Heart left ventricle (tissue), 16 donors: ENCODE measurements around the gene B4GALNT4. TPM values are rescaled to one million over a fixed set of nuclear protein-coding genes. Genes with fewer than 3 reads are reported as not detected.
A peak's percentile ranks its signal among the peaks of the same experiment; 100 is the strongest.

ENCODE experiments used
- ATAC-seq, 4 donors: fragments of 200-7000 bp; cut with Tn5 transposase; one replicate each; pipeline ENCODE4 v1.9.1; 2020 to 2022; ENCODE audit warnings: moderate library complexity in 4 of 4, mild to moderate bottlenecking in 3 of 4, moderate number of reproducible peaks in 1 of 4
- DNase-seq, 5 donors: peaks; one replicate each; pipeline ENCODE4 v3.0.0-alpha.2; 2020
- H3K27ac ChIP-seq, 12 donors: fragments of 200-600 bp; sonication (generic) in 4 of 12; one replicate each; pipeline versions ENCODE4 v1.5.0 to v1.8.0; 2016 to 2022; ENCODE audit warnings: mild to moderate bottlenecking in 2 of 12
- H3K27me3 ChIP-seq, 9 donors: fragments of 200-600 bp; sonication (generic) in 2 of 9; one replicate each; pipeline versions ENCODE4 v1.5.1 to v1.8.0; 2016 to 2022; ENCODE audit warnings: mild to moderate bottlenecking in 3 of 9
- H3K36me3 ChIP-seq, 9 donors: fragments of 200-600 bp; sonication (generic) in 2 of 9; one replicate each; pipeline versions ENCODE4 v1.5.0 to v1.8.0; 2018 to 2022; ENCODE audit warnings: mild to moderate bottlenecking in 2 of 9
- H3K4me1 ChIP-seq, 12 donors: fragments of 200-600 bp; sonication (generic) in 4 of 12; one replicate each; pipeline versions ENCODE4 v1.5.0 to v1.8.0; 2016 to 2022; ENCODE audit warnings: mild to moderate bottlenecking in 3 of 12
- H3K4me3 ChIP-seq, 12 donors: fragments of 200-600 bp; sonication (generic) in 4 of 12; one replicate each; pipeline versions ENCODE4 v1.5.0 to v1.8.0; 2017 to 2022; ENCODE audit warnings: mild to moderate bottlenecking in 9 of 12, moderate library complexity in 4 of 12
- H3K9me3 ChIP-seq, 12 donors: fragments of 200-600 bp; sonication (generic) in 4 of 12; one replicate each; pipeline versions ENCODE4 v1.5.0 to v1.8.0; 2016 to 2022; ENCODE audit warnings: mild to moderate bottlenecking in 1 of 12
- CTCF ChIP-seq, 12 donors: fragments of 200-600 bp; sonication (generic) in 4 of 12; IDR thresholded peaks; one replicate each; pipeline versions ENCODE4 v1.5.0 to v1.8.0; 2018 to 2022; ENCODE audit warnings: antibody characterized with exemption in 12 of 12, mild to moderate bottlenecking in 5 of 12
- POLR2A ChIP-seq, 2 donors: fragments of 450-650 bp; IDR thresholded peaks; one replicate each; pipeline ENCODE4 v1.6.1; 2017; ENCODE audit warnings: antibody characterized with exemption in 2 of 2, mild to moderate bottlenecking in 2 of 2, moderate library complexity in 2 of 2
- WGBS, 4 donors: extraction: QIAGEN DNeasy Blood & Tissue Kit in 2 of 4; methylation state at CpG; one replicate each; pipeline versions ENCODE4 v1.1.5 to v1.1.7; 2013 to 2018; 5-methylcytosine and 5-hydroxymethylcytosine counted together
- intact Hi-C, 10 donors: fragments of 100-400 bp; cut with DNase I; formaldehyde crosslinking; loops; one replicate each; pipeline versions ENCODE4 v1.11.1 to v1.14.2; 2022
- polyA plus RNA-seq, 2 donors: library from polyadenylated mRNA; stranded (reverse); fragments of 200-250 nt; gene quantifications; one replicate each; pipeline ENCODE4 v1.2.3, GENCODE V29; 2013
- total RNA-seq, 9 donors: library from RNA; depleted of rRNA in 2 of 9; stranded (reverse); fragments of >200 nt in 2 of 9; fragmentation: NEBNext Ultra II Directional in 3 of 9; extraction: Animal tissue kit (Norgen Biotek cat#: 25700) in 3 of 9; gene quantifications; one replicate each; pipeline versions ENCODE4 v1.1.0 to v1.2.4, GENCODE V29; 2016 to 2023
- donor health status: ischemic (EF 13 %, LVEDD 7.1; RV severe dilation, severe dysfunction).
- donor health status: healthy with polysubstance abuse.
- donor health status: DM: no; HTN: yes; CAD: no.
- donor health status: DM: no; HTN: no; CAD: no.
- donor health status: ischemic (EF 25% LVEDD 6.9; RV normal size, moderate dysfunction).
- donor health status: ischemic (EF 25% LVEDD 5.7; RV mildly dilated, moderate dysfunction).
- donor health status: healthy.
- donor health status: DM: yes; HTN: yes; CAD: no.
- donor health status: ischemic (EF 35%, LVEDD 5.7; RV mildly dilated, moderate dysfunction).
- donor health status: nonischemic (EF 11% LVEDD 7.7; RV severe dilation, severe dysfunction).
- donor health status: DM: yes; HTN: yes; CAD: no.
- donor health status: PGD.
- donor health status: ischemic (EF 29% LVEDD 5.4; RV normal size, mild dysfunction).
- donor health status: nonischemic (EF 23%, LVEDD 6.1; RV moderate dilation, normal function).

Gene B4GALNT4
- total and polyA plus RNA-seq, 11 donors: 0.28 to 1.9 (median 0.68) TPM; not detected in 2

DNA sequence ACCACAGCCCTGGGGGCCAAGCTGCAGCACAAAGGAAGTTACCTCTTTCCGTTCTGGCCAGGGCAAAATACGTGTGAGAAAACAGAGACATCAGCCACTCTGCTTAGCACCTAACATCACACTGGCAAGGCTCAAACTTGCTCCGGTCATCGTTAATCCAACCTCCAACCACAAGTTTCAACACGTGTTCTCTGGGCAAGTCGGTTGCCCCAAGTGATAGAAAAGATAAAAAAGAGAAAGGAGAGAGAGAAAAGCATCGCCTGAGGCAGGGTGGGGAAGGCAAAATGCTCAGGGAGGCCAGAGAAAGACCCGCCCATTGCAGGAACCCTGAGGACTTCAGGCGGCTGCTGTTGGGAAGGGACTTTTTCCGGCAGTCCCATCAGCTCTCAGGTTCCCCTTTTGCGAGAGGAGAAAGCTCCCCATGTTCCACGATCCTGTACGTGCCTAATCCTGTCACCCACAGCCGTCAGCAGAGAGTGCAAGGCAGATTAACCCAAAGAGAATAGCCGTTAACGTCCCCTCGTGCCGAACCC lies 18.5 kb upstream of the B4GALNT4 start:
- Histone ChIP-seq H3K4me1 (peaks cover 7 to 47% (median 30%) of the 10 kb centered on the region in 12 donors), H3K4me3 (no peak overlapping the region), H3K36me3 (no peaks in the 10 kb centered on the region), H3K27me3 (no peaks in the 10 kb centered on the region), H3K9me3 (no peaks in the 10 kb centered on the region), H3K27ac (peak overlapping the region in 1 of 12 donors; percentile 59)
- 65 to 83% (median 77%) methylated on average over 18 of the region's 18 CpGs for WGBS, 4 donors
- intact Hi-C loops: loop anchor here in 3 of 10 donors (5.0 to 10.0 kb wide), 4 partner anchors 33 to 454 kb away; partner anchors contain the start of genes IFITM1 (in 1 of the 3), IFITM2 (in 1 of the 3), PIDD1 (in 1 of the 3) and RPLP2 (in 1 of the 3)
- ATAC-seq: no peak
- TF ChIP-seq POLR2A (IDR thresholded peaks at IDR 0.05) (no peak), CTCF (IDR thresholded peaks at IDR 0.05) (no peak)
- DNase-seq: peak in 1 of 5 donors; percentile 34

DNA sequence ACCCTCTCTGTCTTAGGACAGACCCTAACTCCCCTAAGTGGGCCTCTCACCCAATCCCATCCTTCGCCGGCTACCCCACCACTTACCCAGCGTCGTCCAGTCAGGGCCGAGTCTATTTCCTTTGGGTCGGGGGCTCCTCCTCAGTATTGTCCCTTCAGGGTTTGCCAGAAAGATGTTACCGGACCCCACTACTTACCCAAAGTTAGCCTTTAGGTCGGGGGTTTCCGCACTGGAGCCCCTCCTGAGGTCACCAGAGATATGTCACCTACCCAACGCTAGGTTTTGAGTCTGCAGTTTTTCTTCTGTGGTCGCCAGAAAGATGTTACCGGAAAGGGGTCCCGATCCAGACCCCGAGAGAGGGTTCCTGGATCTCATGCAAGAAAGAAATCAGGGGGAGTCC lies 17.9 kb upstream of the B4GALNT4 start:
- H3K27me3 ChIP-seq: no peaks in the 10 kb centered on the region
- 94 to 98% (median 97%) methylated on average over 14 of the region's 14 CpGs for WGBS, 4 donors
- peaks cover 7 to 48% (median 30%) of the 10 kb centered on the region in 12 donors for H3K4me1 ChIP-seq
- no peak for TF ChIP-seq POLR2A (IDR thresholded peaks at IDR 0.05)
- no peak for TF ChIP-seq CTCF (IDR thresholded peaks at IDR 0.05)
- H3K9me3 ChIP-seq: no peaks in the 10 kb centered on the region
- H3K27ac ChIP-seq: peak overlapping the region in 1 of 12 donors; percentile 59
- intact Hi-C loops: loop anchor here in 3 of 10 donors (5.0 to 10.0 kb wide), 4 partner anchors 34 to 453 kb away; partner anchors contain the start of genes IFITM1 (in 1 of the 3), IFITM2 (in 1 of the 3), PIDD1 (in 1 of the 3) and RPLP2 (in 1 of the 3)
- ATAC-seq (no peak), DNase-seq (peak in 1 of 5 donors; percentile 33)
- no peaks in the 10 kb centered on the region for H3K36me3 ChIP-seq
- H3K4me3 ChIP-seq: no peak overlapping the region

GRCh38 chr11:352456-353031 lies 16.8 kb upstream of the B4GALNT4 start:
- no peaks in the 10 kb centered on the region for H3K36me3 ChIP-seq
- 90 to 93% (median 92%) methylated on average over 12 of the region's 12 CpGs for WGBS, 4 donors
- no peak for TF ChIP-seq CTCF (IDR thresholded peaks at IDR 0.05)
- TF ChIP-seq POLR2A (IDR thresholded peaks at IDR 0.05): no peak
- H3K27me3 ChIP-seq: no peaks in the 10 kb centered on the region
- peak overlapping the region; percentile 95 to 100 (median 99) for H3K27ac ChIP-seq
- no peaks in the 10 kb centered on the region for H3K9me3 ChIP-seq
- no peak overlapping the region for H3K4me3 ChIP-seq
- ATAC-seq (no peak), DNase-seq (peak in 1 of 5 donors; percentile 28)
- H3K4me1 ChIP-seq: peaks cover 7 to 48% (median 30%) of the 10 kb centered on the region in 12 donors
- intact Hi-C loops: loop anchor here in 4 of 10 donors (2.0 to 10.0 kb wide), 5 partner anchors 26 to 452 kb away; partner anchors contain the start of genes IFITM1 (in 1 of the 4), IFITM2 (in 1 of the 4), PIDD1 (in 1 of the 4) and RPLP2 (in 1 of the 4)
